Endothelial cell (in vitro differentiated cells): ENCODE data around the gene TNIK. TPM values are rescaled to one million over a fixed set of nuclear protein-coding genes. Genes with fewer than 3 reads are reported as not detected.

Source experiments
- DNase-seq: peaks from one replicate; pipeline ENCODE4 v3.0.0; 2021; ENCODE audit warnings: low spot score
- H3K27ac Mint-ChIP-seq: one replicate; pipeline ENCODE4 v1.8.0; 2021; ENCODE audit warnings: mixed read lengths, inconsistent platforms; ENCODE audit not compliant: unreplicated experiment
- H3K27me3 Mint-ChIP-seq: one replicate; pipeline ENCODE4 v1.8.0; 2021; ENCODE audit warnings: mild to moderate bottlenecking, moderate library complexity, mixed read lengths, inconsistent platforms; ENCODE audit not compliant: unreplicated experiment
- H3K36me3 Mint-ChIP-seq: one replicate; pipeline ENCODE4 v1.8.0; 2021; ENCODE audit warnings: mild to moderate bottlenecking, low read depth, mixed read lengths, inconsistent platforms; ENCODE audit not compliant: unreplicated experiment
- H3K4me1 Mint-ChIP-seq: one replicate; pipeline ENCODE4 v1.8.0; 2021; ENCODE audit warnings: mild to moderate bottlenecking, mixed read lengths, inconsistent platforms; ENCODE audit not compliant: unreplicated experiment
- H3K4me3 Mint-ChIP-seq: one replicate; pipeline ENCODE4 v1.8.0; 2021; ENCODE audit warnings: mild to moderate bottlenecking, mixed read lengths, inconsistent platforms; ENCODE audit not compliant: unreplicated experiment
- H3K9me3 Mint-ChIP-seq: one replicate; pipeline ENCODE4 v1.8.0; 2021; ENCODE audit warnings: mixed read lengths, inconsistent platforms; ENCODE audit not compliant: unreplicated experiment
- total RNA-seq: library from RNA; stranded (reverse); fragmentation: NEBNext Ultra II Directional; extraction: Animal tissue kit (Norgen Biotek cat#: 25700); gene quantifications from one replicate; pipeline ENCODE4 v1.2.1, GENCODE V29; 2021; ENCODE audit not compliant: unreplicated experiment
- TF ChIP-seq, protein P1 (sequence below): fragments of 200-600 bp; sonication (generic); IDR thresholded peaks from one replicate; pipeline ENCODE4 v1.5.0; 2021; ENCODE audit warnings: antibody characterized with exemption; ENCODE audit not compliant: unreplicated experiment

The TNIK gene
- total RNA-seq, 1 donor from 2014 or later: 67.0 TPM

DNA sequence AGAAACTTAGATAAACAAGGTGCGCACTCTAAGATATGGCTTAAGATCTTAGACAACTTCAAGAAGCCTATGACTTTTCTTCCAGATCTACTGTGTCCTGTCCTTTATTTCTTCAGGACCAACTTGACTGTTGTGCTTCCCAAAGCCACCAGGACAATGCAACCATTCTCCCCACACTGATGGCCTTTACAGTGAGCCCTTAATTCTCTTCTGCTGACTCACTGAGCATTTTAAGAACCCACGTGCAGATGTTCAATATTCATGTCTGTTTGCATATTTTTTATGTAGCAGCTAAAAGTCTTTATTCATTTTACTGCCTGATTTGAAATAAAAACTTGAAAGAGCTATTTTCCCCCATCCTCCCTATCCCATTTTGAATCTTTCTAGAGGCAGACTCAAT lies 330.4 kb downstream of the TNIK start:
- Mint-ChIP-seq H3K27ac (no peak overlapping the region), H3K9me3 (no peaks in the 10 kb centered on the region), H3K27me3 (peaks cover 2% of the 10 kb centered on the region), H3K36me3 (peaks cover 20% of the 10 kb centered on the region), H3K4me3 (no peak overlapping the region), H3K4me1 (peaks cover 12% of the 10 kb centered on the region)
- TF ChIP-seq, protein P1, sequence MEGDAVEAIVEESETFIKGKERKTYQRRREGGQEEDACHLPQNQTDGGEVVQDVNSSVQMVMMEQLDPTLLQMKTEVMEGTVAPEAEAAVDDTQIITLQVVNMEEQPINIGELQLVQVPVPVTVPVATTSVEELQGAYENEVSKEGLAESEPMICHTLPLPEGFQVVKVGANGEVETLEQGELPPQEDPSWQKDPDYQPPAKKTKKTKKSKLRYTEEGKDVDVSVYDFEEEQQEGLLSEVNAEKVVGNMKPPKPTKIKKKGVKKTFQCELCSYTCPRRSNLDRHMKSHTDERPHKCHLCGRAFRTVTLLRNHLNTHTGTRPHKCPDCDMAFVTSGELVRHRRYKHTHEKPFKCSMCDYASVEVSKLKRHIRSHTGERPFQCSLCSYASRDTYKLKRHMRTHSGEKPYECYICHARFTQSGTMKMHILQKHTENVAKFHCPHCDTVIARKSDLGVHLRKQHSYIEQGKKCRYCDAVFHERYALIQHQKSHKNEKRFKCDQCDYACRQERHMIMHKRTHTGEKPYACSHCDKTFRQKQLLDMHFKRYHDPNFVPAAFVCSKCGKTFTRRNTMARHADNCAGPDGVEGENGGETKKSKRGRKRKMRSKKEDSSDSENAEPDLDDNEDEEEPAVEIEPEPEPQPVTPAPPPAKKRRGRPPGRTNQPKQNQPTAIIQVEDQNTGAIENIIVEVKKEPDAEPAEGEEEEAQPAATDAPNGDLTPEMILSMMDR: no peak
- DNase-seq: no peak

DNA sequence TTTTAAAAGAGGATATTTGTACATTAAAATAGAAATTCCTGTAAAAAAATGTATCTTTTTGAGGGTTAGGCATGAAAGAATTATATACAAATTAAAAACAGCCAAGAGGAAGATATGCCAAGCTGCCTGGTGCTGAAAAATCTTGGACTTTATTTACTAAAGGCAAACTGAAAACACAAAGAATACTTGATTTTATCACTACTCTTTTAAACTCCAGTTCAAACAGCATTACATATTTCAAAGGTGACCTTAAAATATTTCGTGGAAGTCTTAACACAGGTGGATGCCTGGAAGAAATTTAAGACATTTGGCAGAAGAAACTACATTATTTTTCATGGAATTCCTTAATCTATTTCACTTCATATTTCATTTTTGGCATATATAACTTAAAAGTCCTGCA lies 332.6 kb downstream of the TNIK start:
- Mint-ChIP-seq H3K9me3 (no peaks in the 10 kb centered on the region), H3K4me3 (no peak overlapping the region), H3K36me3 (peaks cover 17% of the 10 kb centered on the region), H3K27me3 (peaks cover 2% of the 10 kb centered on the region), H3K4me1 (peaks cover 5% of the 10 kb centered on the region), H3K27ac (no peak overlapping the region)
- TF ChIP-seq, protein P1: no peak
- DNase-seq: no peak

DNA sequence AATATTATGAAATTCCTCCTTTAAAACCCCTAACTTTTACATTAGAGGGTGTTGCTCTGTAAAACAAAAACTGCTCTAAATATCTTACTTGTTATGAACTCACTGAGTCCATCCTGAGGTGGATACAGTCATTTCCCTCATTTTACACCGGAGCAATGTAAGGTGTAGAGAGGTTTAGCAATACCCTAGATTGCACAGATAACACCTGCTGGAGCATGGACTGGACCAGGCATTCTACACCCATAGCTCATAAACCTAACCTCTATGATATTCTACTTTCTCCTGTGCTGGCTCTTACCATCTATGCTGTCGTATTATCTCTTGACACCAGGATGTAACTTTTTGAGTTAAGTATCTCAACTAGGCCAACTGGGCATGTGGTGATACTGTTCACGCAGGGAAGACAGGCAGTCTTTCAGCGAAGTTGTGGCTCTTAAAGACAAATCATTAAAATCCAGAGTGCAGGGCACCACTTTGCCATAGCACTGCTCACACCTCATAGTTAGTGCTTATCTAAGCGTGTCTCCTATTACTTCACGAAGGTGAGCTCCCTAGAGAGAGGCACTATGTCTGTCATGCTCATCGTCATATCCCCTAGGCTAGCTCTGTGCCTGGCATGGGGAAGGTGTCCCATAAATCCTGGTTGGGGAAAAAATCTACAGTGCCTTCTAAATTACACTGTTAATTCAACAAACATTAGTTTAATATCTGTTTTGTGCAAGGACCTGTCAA lies 333.6 kb downstream of the TNIK start:
- peaks cover 8% of the 10 kb centered on the region for H3K4me1 Mint-ChIP-seq
- peaks cover 2% of the 10 kb centered on the region for H3K27me3 Mint-ChIP-seq
- no peak overlapping the region for H3K4me3 Mint-ChIP-seq
- peaks cover 21% of the 10 kb centered on the region for H3K36me3 Mint-ChIP-seq
- H3K9me3 Mint-ChIP-seq: no peaks in the 10 kb centered on the region
- DNase-seq: no peak
- TF ChIP-seq, protein P1: no peak
- H3K27ac Mint-ChIP-seq: no peak overlapping the region

DNA sequence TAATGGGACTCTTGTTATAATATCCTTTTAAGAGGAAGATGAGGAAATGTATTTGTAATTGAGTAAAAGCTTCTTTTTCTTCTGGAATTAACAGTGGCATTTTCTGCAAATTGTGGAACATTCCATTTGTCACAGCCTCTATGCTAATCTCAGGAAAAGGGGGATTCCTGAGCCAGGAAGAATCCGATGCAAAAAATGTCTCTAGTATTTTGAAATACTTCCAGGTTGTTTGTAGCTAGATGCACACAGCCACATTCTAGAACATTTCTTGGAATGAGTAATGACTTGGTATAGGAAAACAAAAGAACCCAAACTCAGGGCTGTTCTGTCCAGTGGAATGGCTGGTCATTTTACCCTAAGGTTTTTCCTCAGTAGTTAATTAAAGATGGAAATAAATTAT lies 335.2 kb downstream of the TNIK start:
- H3K4me1 Mint-ChIP-seq: peaks cover 9% of the 10 kb centered on the region
- H3K4me3 Mint-ChIP-seq: no peak overlapping the region
- no peaks in the 10 kb centered on the region for H3K9me3 Mint-ChIP-seq
- no peak overlapping the region for H3K27ac Mint-ChIP-seq
- peaks cover 2% of the 10 kb centered on the region for H3K27me3 Mint-ChIP-seq
- DNase-seq: no peak
- H3K36me3 Mint-ChIP-seq: peaks cover 32% of the 10 kb centered on the region
- TF ChIP-seq, protein P1: no peak

DNA sequence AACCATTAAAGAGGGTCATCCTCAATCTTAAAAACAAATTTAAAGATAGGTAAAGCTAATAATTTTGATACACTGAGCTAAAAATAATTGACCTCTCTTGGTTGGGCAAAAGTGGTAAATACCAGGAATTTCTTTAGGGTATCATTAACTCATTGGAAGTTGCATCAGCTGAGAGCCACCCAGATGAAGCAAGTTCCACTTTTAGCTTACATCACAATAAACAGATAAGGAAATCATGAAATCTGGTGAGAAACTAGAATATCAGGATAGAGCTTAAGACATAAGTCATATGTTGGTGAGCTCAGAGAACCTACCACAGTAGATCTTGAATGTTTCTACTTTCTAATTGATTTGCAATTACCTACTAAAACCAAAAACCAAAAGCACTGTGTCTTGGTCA lies 336.3 kb downstream of the TNIK start:
- Mint-ChIP-seq H3K4me1 (peaks cover 6% of the 10 kb centered on the region), H3K4me3 (no peak overlapping the region), H3K36me3 (peaks cover 30% of the 10 kb centered on the region), H3K27me3 (no peaks in the 10 kb centered on the region), H3K9me3 (no peaks in the 10 kb centered on the region), H3K27ac (no peak overlapping the region)
- TF ChIP-seq, protein P1: no peak
- no peak for DNase-seq
